COLO668 (cell line): ENCODE results near the gene IQSEC3.
"Not testable (repeated sequence)": the region's sequence is repeated elsewhere in the genome, so short reads cannot be mapped to it uniquely, and the experiment has no call there.

ENCODE experiments used
- DNase-seq: peaks from one replicate; lab custom pipeline; 2025; ENCODE audit not compliant: unreplicated experiment; lab: John Stamatoyannopoulos, UW

Gene IQSEC3

GRCh38 chr12:177336-177979 lies 110.9 kb downstream of the IQSEC3 start:
- DNase-seq = no peak

DNA sequence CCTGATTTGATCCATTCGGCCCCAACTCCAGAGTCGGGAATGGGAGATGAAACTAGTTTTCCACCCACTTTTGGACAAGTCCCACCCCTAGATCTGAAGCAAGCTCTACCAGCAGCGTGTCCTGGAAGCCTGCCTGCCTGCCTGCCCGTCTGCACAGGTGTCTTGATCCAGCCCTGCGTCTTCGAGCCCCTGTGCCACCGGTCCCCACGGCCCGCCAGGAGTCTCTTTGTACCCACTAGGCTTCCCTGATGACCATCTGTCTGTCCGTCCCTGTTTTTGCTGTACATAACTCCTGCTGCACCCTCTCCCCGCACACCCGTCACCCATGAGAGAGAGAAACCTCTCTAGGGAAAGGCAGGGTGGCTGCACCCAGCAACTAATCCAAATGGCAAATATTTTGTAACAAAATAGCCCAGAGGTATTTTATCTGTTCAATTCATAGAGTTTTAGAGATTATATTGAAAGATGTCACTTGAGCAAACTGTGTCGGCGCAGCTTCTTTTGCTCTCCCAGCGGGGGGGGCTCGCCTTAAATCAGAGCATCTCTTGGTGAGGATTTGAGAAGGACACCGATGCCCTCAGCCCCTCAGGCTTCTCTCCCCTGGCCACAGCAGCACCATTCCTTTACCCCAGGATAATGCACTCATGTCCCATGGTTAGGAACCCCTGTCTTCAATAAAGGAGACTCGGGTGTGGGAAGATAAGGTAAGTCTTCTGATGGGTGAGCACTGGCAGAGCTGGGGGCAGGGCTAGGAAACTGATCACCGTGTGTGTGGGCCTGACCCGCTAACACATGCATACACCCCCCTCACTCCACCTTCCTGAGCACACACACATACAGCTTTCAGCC lies 111.6 kb downstream of the IQSEC3 start:
- DNase-seq = no peak

- no peak for DNase-seq
Measured at GRCh38 chr12:178829-179109, 112.2 kb downstream of the IQSEC3 start.

DNA sequence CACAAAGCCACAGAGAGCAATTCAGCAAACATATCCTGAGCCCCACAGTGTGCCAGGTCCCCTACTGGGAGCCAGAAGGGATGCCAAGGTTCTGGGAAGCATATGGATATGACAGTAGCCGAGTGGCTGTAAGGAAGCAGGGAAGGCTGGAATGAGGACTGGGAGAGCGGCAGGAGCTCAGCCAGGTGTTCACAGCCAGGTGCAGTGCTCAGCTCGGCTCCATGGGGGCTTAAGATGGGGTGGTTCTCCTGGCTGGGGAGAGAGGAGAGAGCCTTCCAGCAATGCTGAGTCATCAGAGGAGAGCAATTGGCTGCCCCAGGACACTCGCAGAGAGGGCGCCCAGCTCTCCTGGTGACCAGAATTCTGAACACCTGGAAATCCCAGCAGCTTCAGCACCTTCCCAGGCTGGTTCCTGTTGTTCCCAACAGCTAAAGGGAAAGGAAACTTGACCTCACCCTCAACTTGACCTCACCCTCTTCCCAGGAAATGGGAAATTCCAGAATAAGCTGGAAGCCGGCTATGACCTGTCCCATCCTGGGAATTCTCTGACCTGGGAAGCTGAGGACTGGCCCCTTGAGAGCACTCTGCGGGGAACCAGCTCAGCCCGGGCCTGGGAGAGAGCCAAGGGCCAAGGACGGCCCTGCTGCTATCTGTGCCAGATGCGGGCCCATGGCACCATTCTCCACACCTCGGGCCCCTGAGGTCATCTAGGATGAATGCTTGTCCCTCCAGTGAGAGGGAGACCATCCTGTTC lies 112.7 kb downstream of the IQSEC3 start:
- DNase-seq = no peak

DNA sequence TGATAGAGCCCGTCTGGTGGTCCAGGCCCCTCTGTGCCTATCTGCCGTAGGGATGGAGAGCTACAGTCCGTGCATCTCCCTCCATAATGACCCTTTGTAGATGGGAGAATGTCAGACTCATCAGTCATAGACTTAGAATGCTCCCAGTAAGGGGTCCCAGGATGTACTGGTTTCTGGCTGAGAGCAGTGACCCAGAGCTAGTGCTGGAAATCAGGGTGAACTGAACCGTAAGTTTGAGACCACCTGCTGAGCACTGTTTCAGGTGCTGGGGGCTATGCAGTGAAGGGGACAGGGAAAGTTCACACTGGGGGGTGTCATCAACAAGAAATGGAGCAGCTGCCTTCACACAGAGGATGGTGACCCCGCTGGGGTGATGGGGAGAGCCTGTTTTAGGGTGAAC lies 113.3 kb downstream of the IQSEC3 start:
- DNase-seq = no peak

DNA sequence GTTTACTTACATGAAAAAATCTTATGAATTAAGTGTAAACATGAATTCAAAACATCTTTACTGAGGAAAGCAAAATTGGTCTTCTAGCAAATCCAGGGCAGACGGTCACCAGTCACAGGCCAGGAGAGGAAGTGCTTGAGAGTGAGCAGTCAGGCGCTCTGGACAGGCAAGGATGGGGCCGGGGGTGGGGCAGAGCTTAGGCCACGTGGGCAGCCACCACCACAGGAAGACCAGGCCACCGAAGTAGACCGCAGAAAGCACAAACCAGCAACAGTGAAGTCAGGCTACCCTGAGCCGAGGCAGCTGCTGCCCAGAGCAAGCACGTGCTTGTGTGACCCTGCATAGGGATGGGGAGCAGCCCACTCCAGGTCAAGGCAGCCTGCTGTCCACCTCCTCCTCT lies 113.9 kb downstream of the IQSEC3 start:
- DNase-seq = no peak

DNA sequence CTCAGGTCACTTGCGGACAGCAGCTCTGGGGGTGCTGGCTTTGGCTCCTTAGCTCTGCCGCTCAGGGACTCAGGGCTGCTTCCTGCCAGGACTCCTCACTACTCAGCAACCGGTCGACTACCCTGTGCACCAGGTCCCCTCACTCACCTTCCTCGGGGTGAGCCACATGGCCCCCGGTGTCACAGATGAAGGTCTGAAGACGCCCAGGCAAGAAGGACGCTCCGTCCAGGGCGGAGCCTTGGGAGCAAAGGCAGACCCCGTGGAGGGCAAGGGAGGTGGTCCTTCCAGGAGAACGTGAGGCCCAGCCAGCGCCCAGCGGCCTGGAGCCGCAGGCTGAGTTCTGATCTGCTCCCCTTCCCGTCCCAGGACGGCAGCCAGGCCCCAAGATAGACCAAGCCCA lies 115.4 kb downstream of the IQSEC3 start:
- DNase-seq = no peak

- DNase-seq = no peak
Measured at GRCh38 chr12:182381-182892, 115.9 kb downstream of the IQSEC3 start.

DNA sequence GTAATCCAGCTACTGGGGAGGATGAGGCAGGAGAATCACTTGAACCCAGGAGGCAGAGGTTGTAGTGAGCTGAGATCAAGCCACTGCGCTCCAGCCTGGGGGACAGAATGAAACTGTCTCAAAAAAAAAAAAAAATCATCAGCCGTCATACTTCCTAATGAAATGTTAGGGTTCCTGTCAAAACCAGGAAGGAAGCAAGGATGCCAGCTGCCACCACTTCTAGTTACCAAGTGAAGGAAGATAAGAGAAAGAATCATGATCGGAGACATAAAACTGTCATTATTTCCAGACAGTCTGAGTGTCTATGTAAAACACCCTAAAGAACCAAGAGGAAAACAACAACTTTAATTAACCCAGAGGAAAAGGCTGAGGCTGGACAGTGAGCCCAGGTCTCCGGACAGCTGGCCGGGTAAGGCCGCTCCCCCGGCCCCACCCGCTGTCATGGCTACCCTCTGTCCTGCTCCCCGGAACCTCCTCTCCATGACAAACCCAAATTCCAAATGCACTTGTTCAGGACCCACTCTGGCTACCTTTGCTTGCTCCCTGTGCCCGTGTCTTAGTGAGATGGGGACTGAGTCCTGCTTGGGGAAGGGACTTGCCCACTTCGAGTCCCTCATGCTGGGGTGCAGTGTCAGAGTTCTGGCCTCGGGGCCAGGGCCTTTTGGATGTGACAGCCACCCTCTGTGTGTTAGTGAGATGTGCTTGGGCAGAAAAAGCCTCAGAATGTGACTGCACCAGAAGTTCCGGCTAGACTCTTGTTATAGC lies 118.4 kb downstream of the IQSEC3 start:
- DNase-seq = no peak

- DNase-seq = no peak
Measured at GRCh38 chr12:185576-185955, 119.0 kb downstream of the IQSEC3 start.

- no peak for DNase-seq
Measured at GRCh38 chr12:186006-186625, 119.5 kb downstream of the IQSEC3 start.

DNA sequence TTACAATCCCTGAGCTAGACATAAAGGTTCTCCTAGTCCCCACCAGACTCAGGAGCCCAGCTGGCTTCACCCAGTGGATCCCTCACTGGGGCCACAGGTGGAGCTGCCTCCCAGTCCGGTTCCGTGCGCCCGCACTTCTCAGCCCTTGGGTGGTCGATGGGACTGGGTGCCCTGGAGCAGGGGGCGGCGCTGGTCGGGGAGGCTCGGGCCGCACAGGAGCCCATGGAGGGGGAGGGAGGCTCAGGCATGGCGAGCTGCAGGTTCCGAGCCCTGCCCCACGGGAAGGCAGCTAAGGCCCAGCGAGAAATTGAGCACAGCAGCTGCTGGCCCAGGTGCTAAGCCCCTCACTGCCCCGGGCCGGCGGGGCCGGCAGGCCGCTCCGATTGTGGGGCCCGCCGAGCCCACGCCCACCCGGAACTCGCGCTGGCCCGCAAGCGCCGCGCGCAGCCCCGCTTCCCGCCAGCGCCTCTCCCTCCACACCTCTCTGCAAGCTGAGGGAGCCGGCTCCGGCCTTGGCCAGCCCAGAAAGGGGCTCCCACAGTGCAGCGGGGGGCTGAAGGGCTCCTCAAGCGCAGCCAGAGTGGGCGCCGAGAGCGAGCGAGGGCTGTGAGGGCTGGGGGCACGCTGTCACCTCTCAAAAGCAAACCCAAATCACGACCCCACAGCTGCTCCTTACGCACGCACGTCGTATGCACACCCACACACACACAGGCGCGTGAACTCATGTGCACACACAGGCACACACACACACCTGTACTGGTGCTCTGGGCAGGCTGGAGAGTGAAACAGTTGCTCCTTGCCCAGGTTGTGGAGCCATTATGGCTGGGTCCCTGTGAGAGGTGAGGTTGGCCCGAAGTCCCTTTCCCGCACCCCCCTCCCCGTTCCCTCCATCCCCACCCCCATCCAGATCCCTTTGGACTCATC lies 121.7 kb downstream of the IQSEC3 start:
- not testable (repeated sequence) for DNase-seq

DNA sequence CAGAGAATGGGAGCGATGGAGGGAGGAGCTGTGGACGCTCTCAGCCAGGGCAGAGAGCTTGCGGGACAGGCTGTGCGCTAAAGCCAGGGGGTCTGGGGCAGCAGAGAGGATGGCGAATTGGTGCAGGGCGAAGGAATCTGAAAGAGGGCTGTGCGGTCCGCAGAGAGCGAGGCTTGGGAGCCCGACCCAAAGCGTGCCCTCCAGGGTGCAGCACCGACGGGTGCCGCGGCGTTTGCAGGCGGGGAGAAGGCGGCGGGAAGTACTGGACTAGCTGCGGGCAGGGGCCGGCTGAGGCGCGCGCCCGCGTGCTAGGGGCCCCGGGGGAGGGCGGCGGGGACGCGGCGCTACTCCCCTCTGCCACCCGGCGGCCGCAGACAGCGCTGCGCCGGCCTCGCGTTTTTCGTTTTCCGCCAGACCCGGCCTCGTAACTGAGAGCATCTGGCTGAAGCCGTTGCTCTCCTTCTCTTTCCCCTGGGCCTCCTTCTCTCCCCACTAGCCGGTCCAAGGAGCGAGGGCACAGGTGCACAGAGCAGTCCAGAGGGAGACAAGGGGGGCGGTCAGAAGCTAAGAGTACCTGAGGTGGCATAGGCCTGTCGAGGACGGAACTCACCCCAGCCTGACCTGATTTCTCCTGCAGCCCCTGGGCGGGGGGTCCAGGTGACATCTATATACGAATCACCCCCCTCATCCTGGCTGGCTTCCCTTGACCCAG lies 122.5 kb downstream of the IQSEC3 start:
- peak; percentile 83 for DNase-seq

DNA sequence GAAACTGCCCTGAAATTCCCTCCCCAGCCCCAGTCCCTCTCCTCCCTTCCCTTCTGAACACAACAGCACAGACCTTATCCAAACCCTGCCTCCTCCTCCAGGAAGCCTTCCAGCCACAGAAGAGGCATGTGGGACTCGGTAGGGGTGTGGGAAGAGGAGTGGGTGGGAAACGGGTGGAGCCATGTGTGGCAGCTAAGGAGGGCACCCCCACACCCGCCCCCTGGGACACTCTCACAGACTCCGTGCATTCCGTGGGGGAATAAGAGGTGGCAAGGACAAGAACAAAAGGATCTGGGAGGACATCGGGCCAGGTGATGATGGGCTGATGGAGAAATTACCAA lies 123.0 kb downstream of the IQSEC3 start:
- no peak for DNase-seq

- no peak for DNase-seq
Measured at GRCh38 chr12:190881-191280, 124.3 kb downstream of the IQSEC3 start.

DNA sequence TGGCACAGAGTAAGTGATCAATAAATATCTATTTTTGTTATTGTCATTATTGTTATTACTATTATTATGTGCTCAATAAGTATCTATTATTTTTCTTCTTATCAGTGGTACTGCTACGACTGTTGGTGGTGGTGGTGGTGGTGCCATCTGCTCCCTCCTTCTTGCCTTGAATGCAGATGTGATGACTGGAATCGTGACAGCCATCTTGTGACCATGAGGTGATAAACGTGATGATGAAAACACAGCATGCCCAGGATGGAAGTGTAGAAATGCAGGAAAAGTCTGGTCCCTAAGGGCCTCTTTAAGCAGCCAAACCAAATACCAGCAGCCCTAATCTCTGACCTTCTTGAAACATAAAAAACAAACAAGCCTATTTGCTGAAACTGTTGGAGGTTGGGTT lies 125.0 kb downstream of the IQSEC3 start:
- DNase-seq = no peak

GRCh38 chr12:193261-193660 lies 126.7 kb downstream of the IQSEC3 start:
- no peak for DNase-seq

DNA sequence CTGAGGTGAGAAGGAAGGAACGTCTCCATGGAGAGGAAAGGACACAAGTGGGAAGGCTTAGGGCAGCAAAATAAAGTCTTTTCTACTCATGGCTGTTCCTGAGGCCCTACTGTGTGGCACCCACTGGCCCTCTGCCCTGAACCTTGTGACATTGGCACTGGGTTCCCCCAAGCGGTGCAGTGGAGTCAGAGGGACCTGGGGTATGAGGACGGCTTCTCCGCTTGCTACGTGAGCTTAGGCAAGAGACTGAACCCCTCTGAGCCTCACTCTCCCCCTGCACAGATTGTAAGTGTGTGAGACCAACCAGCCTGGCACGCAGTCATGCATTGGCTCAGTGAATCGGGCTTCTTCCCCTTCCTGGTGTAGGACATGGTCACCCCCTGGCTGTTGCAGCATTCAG lies 127.7 kb downstream of the IQSEC3 start:
- DNase-seq = no peak

GRCh38 chr12:195156-195555 lies 128.6 kb downstream of the IQSEC3 start:
- DNase-seq = no peak
